WI38 (cell line): ENCODE data around the gene MFRP.

Source experiments
- H3K4me3 ChIP-seq: 2 replicates; pipeline ENCODE4 v1.5.1; 2011; ENCODE audit warnings: low read depth, mild to moderate bottlenecking, control low read depth, low read length
- TF ChIP-seq, protein P1 (sequence below): IDR thresholded peaks from 2 replicates; pipeline ENCODE4 v1.5.1; 2012; ENCODE audit warnings: low read depth, mild to moderate bottlenecking, control low read depth, low read length

Gene MFRP

GRCh38 chr11:119338318-119338890 lies 8.1 kb downstream of the MFRP start:
- peak overlapping the region; percentile 64 for H3K4me3 ChIP-seq
- TF ChIP-seq, protein P1, sequence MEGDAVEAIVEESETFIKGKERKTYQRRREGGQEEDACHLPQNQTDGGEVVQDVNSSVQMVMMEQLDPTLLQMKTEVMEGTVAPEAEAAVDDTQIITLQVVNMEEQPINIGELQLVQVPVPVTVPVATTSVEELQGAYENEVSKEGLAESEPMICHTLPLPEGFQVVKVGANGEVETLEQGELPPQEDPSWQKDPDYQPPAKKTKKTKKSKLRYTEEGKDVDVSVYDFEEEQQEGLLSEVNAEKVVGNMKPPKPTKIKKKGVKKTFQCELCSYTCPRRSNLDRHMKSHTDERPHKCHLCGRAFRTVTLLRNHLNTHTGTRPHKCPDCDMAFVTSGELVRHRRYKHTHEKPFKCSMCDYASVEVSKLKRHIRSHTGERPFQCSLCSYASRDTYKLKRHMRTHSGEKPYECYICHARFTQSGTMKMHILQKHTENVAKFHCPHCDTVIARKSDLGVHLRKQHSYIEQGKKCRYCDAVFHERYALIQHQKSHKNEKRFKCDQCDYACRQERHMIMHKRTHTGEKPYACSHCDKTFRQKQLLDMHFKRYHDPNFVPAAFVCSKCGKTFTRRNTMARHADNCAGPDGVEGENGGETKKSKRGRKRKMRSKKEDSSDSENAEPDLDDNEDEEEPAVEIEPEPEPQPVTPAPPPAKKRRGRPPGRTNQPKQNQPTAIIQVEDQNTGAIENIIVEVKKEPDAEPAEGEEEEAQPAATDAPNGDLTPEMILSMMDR, result peak; percentile 79

DNA sequence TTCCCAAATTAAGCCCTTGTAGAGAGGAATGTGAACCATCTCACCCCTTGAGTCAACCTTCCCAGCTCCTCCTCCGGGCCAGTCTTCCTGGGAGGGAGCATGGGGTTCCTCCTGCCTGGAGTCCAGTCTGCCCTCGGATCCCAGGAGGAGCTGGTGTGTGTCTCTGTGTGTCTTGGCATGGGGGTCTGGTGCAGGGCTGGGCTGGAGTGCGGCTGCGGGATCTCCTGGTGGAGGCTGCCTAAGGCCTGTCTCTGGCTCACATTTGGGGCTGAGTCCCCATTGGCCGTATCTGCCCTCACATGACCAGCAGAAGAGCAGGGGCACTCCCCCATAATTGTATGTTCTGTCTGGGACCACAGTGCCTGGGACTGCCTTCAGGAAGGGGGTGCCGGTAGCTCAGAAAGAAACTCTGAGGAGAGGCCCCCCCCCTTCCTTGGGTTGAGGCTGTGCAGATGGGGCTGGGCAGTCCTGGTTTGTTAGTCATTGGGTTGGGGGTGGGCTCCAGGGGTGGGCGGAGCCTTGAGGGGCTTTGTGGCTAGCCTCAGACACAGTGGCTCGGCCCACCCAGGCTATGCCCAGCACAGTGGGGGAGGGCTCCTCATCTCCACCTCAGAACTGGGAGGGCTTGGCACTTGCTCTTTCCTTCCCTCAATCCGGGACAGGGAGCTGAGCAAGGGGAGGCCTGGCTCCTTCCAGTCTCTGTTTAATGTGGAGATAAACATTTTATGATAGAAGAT lies 8.8 kb downstream of the MFRP start:
- peak overlapping the region; percentile 64 for H3K4me3 ChIP-seq
- TF ChIP-seq, protein P1, result no peak

DNA sequence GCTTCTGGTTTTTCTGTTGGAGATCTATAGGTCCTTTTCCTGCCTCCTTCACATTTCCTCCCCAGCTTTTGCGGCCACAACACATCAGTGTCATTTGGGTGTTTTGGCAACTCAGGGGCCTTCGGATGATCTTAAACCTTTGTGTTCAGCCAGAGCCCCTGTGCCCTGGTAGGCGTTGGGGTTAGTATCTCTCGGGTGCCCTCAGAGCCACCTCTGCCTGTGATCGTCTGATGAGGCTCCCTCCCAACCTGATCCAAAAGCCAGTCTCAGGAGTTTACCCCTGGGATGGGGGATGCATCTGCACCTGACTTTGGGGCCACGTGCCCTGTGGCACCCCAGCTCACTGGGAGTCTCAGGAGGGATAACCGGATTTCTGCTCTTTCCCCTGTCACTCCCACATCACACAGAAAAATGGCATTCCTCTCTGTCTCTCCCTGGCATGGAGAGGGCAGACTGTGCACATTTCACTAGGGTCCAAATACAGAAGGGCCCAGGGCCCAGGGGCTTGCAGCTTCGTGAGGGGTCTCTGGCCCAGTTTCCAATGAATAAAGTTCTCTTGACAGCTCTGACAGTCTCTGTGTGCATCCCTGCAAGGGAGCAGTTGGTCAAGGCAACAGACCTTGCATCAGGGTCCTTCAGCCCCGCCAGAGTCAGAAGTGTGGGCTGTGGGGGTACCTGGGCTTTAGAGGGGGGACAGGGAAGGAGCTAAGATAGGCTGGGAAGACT lies 9.6 kb downstream of the MFRP start:
- TF ChIP-seq, protein P1, result no peak
- peak overlapping the region; percentile 64 for H3K4me3 ChIP-seq

- 0 out of 2 replicates have a peak overlapping the region, but pooled peaks have one; percentile 89 for H3K4me3 ChIP-seq
- TF ChIP-seq, protein P1, result no peak
Measured at GRCh38 chr11:119335655-119336543, 10.6 kb downstream of the MFRP start.

DNA sequence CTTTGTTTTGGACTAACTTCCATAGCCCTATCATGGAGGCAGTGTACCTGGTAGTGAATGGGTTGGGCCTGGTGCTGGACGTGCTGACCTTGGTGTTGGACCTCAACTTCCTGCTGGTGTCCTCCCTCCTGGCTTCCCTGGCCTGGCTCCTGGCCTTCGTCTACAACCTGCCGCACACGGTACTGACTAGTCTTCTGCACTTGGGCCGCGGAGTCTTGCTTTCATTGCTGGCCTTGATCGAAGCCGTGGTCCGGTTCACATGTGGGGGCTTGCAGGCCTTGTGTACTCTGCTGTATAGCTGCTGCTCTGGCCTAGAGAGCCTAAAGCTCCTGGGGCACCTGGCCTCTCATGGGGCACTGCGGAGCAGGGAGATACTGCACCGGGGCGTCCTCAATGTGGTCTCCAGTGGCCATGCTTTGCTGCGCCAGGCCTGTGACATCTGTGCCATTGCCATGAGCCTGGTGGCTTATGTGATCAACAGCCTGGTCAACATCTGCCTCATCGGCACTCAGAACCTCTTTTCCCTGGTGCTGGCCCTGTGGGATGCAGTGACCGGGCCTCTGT lies 11.3 kb downstream of the MFRP start:
- TF ChIP-seq, protein P1, result no peak
- H3K4me3 ChIP-seq, result peak overlapping the region; percentile 89

DNA sequence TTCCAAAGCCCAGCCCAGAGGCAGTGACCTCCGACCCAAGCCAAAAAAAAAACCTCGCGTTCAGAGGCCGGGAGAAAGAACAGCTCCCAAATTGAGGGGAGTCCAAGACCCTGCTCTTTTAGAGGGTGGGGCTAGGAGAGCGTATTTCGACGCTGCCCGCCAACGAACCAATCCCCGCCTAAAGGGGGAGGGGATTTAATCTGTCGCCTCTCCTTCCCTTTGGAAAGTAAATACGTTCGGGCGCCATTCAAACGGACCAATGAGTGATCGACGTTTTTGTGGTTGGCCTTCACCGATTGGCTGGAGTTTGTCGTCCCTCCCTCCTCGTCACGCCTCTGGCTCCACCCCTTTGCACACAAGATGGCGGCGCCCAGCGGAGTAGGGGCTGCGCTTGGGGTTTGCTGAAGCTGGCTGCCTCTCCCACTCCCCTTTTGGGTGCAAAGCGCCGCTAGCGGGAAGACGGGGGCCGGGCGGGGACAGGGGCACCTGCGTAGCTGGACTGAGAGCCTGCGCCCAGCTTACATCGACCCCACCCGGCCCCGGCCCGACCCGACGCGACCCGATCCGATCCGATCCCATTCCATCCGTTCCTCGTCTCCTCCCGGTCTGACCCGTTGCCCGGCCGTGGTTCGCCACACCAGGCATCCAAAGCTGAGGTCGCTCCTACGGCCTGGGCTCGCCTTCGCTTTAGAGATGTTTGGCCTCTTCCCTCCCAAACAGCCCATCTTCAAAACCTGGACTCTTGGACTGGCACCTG lies 12.2 kb downstream of the MFRP start, which contains the start of gene RNF26:
RNF26 (plus strand) TSS at position 354 of the 757 bp plus-strand sequence. CDS start 596 bp downstream, outside the sequence.
- H3K4me3 ChIP-seq, result peak within 1 kb of the TSS; percentile 89
- TF ChIP-seq, protein P1, result no peak
